Loucy (cell line): Measurements from ENCODE around the gene VSIG2.

ENCODE experiments used
- CTCF ChIP-seq: fragments of 200-600 bp; sonication (generic); conservative IDR thresholded peaks from 2 replicates; pipeline ENCODE4 v1.5.1; 2014; ENCODE audit warnings: mild to moderate bottlenecking, antibody characterized with exemption, low read length
- EZH2phosphoT487 ChIP-seq: fragments of 200-600 bp; IDR thresholded peaks from 2 replicates; pipeline ENCODE4 v1.6.1; 2018; ENCODE audit warnings: antibody characterized with exemption, mild to moderate bottlenecking, moderate library complexity, borderline replicate concordance

GRCh38 chr11:124769806-124770774 is 18.0 kb upstream of the VSIG2 start:
- TF ChIP-seq CTCF: no peak
- TF ChIP-seq EZH2phosphoT487: no peak
